ENCODE results near the gene LRMDA. TPM values are rescaled to one million over a fixed set of nuclear protein-coding genes. Genes with fewer than 3 reads are reported as not detected.

Gene LRMDA
- total RNA-seq, 2 experiments from 2014 or later, result not detected

DNA sequence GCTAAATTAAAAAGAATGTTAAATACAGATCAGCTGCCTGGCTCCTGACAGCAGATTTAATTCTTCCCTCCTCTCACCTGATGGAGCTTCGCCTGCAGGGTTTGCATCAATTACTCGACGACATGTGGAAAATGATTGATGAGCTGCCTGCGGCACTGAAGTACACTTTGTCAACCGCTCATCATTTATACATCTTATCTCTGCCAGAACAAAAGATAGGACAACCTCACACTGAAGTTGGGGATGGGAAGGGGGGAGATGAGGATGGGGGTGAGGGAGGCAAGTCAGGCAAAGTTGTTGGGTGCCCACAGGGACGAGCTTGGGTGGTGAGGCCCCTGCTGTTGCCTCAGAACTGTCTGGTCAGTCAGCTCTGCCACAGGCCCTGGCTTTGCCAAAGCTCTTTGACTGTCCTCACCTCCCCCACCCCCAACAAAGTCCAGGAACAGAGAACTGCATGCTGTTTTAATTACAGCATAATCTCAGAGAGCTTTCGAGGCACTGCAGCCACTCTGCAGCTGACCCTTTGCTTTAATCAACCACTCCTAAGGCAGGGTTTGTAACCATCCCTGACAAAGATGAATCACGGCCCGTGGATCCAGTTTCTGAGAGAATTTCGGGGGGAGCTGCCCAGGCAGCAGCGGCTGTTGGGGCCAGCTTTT lies 702.3 kb downstream of the LRMDA start:
- Mint-ChIP-seq H3K27me3 (no peaks in the 10 kb centered on the region), H3K36me3 (ENCODE audit: low read depth) (no peaks in the 10 kb centered on the region), H3K9me3 (no peaks in the 10 kb centered on the region), H3K27ac (no peak overlapping the region), H3K4me1 (ENCODE audit: low read depth) (peaks cover 2% of the 10 kb centered on the region), H3K4me3 (no peak overlapping the region)
- Histone ChIP-seq H3K4me3 (ENCODE audit: low read length) (no peak overlapping the region), H3K27me3 (ENCODE audit: control insufficient read depth in 1 of 2, insufficient read depth in 2 of 2, low read length in 2 of 2) (no peaks in the 10 kb centered on the region), H3K9me3 (ENCODE audit: control insufficient read depth in 1 of 2, insufficient read depth in 1 of 2, low read length in 2 of 2) (no peaks in the 10 kb centered on the region), H3K4me1 (ENCODE audit: insufficient read depth, low read length) (no peaks in the 10 kb centered on the region), H3K27ac (ENCODE audit: low read depth in 1 of 2, low read length in 2 of 2) (no peak overlapping the region), H3K36me3 (ENCODE audit: insufficient read depth, low read length) (no peaks in the 10 kb centered on the region)
- ChIA-PET POLR2A (no interaction called here), CTCF (no interaction called here)
- TF ChIP-seq, protein P1, sequence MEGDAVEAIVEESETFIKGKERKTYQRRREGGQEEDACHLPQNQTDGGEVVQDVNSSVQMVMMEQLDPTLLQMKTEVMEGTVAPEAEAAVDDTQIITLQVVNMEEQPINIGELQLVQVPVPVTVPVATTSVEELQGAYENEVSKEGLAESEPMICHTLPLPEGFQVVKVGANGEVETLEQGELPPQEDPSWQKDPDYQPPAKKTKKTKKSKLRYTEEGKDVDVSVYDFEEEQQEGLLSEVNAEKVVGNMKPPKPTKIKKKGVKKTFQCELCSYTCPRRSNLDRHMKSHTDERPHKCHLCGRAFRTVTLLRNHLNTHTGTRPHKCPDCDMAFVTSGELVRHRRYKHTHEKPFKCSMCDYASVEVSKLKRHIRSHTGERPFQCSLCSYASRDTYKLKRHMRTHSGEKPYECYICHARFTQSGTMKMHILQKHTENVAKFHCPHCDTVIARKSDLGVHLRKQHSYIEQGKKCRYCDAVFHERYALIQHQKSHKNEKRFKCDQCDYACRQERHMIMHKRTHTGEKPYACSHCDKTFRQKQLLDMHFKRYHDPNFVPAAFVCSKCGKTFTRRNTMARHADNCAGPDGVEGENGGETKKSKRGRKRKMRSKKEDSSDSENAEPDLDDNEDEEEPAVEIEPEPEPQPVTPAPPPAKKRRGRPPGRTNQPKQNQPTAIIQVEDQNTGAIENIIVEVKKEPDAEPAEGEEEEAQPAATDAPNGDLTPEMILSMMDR (IDR thresholded peaks at IDR 0.05), result no peak
- ATAC-seq (ENCODE audit: poor library complexity) (no peak), DNase-seq (no peak)
- intact Hi-C loops (cut with DNase I, micrococcal nuclease), result no loop called here

DNA sequence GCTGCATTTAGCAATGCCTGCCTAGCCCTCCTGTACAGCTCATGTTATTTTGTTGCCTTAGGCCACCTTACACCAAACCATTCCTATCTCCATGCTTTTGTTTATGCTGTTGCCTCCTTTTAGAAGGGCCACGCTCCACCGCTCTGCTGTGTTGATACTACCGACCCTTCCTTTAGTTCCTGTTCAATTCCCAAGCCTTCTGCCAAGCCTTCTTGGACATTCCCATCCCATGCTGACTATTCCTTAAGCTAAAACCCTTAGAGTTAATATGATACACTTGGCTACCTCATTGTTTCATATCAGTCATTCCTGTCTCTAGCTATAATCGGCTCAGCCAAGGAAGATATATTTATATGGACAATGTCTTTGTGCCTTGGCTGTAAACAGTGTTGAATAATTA lies 705.5 kb downstream of the LRMDA start:
- no peak overlapping the region for H3K4me3 ChIP-seq (ENCODE audit: low read length)
- POLR2A ChIA-PET, result interaction anchor here (0.7 kb wide), 1 partner anchor 486 kb away, joined by 3 read pairs; no protein-coding TSS in a partner anchor
- H3K27me3 ChIP-seq (ENCODE audit: control insufficient read depth in 1 of 2, insufficient read depth in 2 of 2, low read length in 2 of 2), result no peaks in the 10 kb centered on the region
- H3K4me1 ChIP-seq (ENCODE audit: insufficient read depth, low read length), result no peaks in the 10 kb centered on the region
- CTCF ChIA-PET, result no interaction called here
- H3K36me3 ChIP-seq (ENCODE audit: insufficient read depth, low read length), result no peaks in the 10 kb centered on the region
- ATAC-seq (ENCODE audit: poor library complexity) (no peak), DNase-seq (no peak)
- H3K27ac ChIP-seq (ENCODE audit: low read depth in 1 of 2, low read length in 2 of 2), result no peak overlapping the region
- Mint-ChIP-seq H3K9me3 (no peaks in the 10 kb centered on the region), H3K4me3 (no peak overlapping the region), H3K4me1 (ENCODE audit: low read depth) (peaks cover 8% of the 10 kb centered on the region), H3K27ac (no peak overlapping the region), H3K36me3 (ENCODE audit: low read depth) (no peaks in the 10 kb centered on the region), H3K27me3 (no peaks in the 10 kb centered on the region)
- H3K9me3 ChIP-seq (ENCODE audit: control insufficient read depth in 1 of 2, insufficient read depth in 1 of 2, low read length in 2 of 2), result no peaks in the 10 kb centered on the region
- TF ChIP-seq, protein P1 (IDR thresholded peaks at IDR 0.05), result no peak
- intact Hi-C loops (cut with DNase I, micrococcal nuclease), result loop anchor here in 1 of 2 experiments (5.0 kb wide), 1 partner anchor 95 kb away; no protein-coding TSS in a partner anchor

DNA sequence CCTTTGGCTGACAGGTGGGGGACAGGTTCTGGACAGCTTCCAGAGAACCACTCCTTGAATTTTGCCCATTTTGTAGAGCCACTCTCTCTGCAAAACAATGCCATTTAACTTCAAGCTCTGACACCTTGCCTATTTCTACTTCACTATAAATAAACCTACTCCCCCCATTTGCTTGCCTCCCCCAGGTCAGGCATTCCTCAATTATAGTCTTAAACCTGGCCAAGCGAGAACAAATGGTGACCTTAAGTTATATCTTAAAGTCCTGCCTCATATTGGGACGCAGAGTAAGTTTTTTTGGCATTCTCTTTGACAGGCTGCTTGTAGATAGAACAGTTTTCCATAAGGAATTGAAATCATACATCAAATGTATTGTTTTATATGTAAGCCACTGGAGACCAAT lies 706.9 kb downstream of the LRMDA start:
- Histone ChIP-seq H3K27me3 (ENCODE audit: control insufficient read depth in 1 of 2, insufficient read depth in 2 of 2, low read length in 2 of 2) (no peaks in the 10 kb centered on the region), H3K27ac (ENCODE audit: low read depth in 1 of 2, low read length in 2 of 2) (no peak overlapping the region), H3K9me3 (ENCODE audit: control insufficient read depth in 1 of 2, insufficient read depth in 1 of 2, low read length in 2 of 2) (no peaks in the 10 kb centered on the region), H3K36me3 (ENCODE audit: insufficient read depth, low read length) (no peaks in the 10 kb centered on the region), H3K4me1 (ENCODE audit: insufficient read depth, low read length) (no peaks in the 10 kb centered on the region), H3K4me3 (ENCODE audit: low read length) (no peak overlapping the region)
- ATAC-seq (ENCODE audit: poor library complexity) (no peak), DNase-seq (no peak)
- Mint-ChIP-seq H3K4me3 (no peak overlapping the region), H3K4me1 (ENCODE audit: low read depth) (peaks cover 8% of the 10 kb centered on the region), H3K9me3 (no peaks in the 10 kb centered on the region), H3K27ac (peak overlapping the region; percentile 78), H3K36me3 (ENCODE audit: low read depth) (no peaks in the 10 kb centered on the region), H3K27me3 (no peaks in the 10 kb centered on the region)
- ChIA-PET CTCF (no interaction called here), POLR2A (interaction anchor here (1.1 to 2.0 kb wide), 2 partner anchors 41 to 165 kb away, joined by 3 to 8 read pairs; no protein-coding TSS in a partner anchor)
- TF ChIP-seq, protein P1 (IDR thresholded peaks at IDR 0.05), result no peak
- intact Hi-C loops (cut with DNase I, micrococcal nuclease), result loop anchor here in 1 of 2 experiments (5.0 kb wide), 1 partner anchor 94 kb away; no protein-coding TSS in a partner anchor
